Fibroblast of peridontal ligament (primary cell): Measurements from ENCODE around the gene ABHD17B.
"Not testable (repeated sequence)": the region's sequence is repeated elsewhere in the genome, so short reads cannot be mapped to it uniquely, and the experiment has no call there.

Source experiments
- DNase-seq: peaks from one replicate; pipeline ENCODE4 v3.0.0-alpha.2; 2010; ENCODE audit errors: extremely low read depth

The ABHD17B gene

DNA sequence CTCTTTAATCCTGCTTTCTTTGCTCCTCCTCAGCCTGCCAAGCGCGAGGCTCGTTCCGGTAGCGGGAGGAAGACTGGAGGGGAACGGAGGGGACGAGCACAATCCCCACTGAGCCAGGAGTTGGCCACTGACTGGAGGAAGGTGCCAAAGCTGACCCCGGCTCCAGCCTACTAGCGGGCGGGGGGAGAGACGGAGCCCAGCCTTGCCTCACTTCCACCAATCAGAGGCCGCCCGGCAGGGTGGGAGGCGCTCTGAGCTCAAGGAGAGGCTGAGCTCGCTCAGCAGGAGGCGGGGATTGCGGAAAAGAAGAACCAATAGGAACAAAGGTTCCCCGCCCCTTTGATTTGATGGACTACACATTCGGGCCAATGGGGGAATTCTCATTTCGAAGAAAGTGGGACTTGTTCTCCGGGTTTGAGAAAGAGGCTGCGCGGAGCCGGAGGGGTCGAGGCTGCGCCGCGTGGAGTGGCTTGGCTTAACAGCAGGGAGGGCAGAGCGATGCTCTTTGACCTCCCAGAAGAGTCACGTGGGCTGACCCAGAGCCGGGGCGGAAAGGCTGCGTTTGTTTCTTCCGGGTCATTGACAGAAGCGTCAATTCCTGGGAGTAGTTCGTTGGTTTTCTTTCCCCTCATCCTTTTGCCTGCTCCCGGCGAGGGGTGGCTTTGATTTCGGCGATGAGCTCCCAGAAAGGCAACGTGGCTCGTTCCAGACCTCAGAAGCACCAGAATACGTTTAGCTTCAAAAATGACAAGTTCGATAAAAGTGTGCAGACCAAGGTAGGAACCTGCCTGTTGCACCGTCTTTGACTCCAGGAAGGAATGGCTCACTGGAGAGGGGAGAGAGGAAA, at the start of gene ABHD17B, which contains the start of gene C9orf85:
ABHD17B (minus strand) TSS at position 133 of the 847 bp plus-strand sequence. CDS start 36,113 bp downstream, outside the sequence.
C9orf85 (plus strand) TSS at position 579 of the 847 bp plus-strand sequence; CDS start at position 675, 96 bp downstream.
- DNase-seq, result peak; percentile 99

- DNase-seq, result no peak
Observed at GRCh38 chr9:71955300-71955915, 44.4 kb upstream of the ABHD17B start.

DNA sequence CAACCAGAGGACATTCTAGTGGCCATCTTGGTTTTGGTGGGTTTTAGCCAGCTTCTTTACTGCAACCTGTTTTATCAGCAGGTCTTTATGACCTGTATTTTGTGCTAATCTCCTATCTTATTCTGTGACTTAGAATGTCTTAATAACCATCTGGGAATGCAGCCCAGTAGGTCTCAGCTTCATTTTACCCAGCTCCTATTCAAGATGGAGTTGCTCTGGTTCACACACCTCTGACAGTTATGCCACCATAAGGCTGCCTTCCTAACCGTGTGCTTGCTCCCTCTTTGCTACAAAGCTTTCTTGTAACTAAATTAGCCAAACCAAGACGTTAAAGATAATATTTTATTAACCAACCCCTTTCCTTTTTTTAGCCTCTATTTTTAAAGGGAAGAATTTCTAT, 43.7 kb upstream of the ABHD17B start:
- not testable (repeated sequence) for DNase-seq

- no peak for DNase-seq
Observed at GRCh38 chr9:71944754-71945375, 33.9 kb upstream of the ABHD17B start.

DNA sequence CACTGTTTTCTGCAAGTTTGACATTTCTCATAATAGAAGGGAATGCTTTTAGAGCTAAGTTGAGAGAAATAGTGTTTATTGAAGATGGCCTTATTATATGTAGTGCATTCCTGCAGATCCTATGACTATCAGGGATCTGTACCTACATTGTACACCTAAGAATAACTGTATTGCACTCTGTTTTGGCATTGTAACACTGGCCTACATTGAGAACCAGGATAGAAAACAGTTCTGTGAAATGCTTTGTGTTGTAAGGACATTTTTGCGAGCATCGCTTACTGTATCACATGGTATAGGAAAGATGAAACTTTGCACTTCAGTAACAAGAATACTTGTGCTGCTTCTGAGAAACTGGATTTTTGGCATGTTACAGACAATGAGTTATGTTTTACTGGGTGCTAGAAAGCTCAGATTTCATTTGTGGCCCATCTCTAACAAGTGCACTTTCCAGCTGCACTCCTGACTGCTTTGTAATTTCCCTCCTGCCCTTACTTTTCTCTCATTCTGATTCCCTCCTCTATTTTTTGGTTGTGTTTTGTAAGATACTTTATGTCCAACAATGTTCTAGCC, 31.1 kb upstream of the ABHD17B start:
- peak; percentile 49 for DNase-seq

DNA sequence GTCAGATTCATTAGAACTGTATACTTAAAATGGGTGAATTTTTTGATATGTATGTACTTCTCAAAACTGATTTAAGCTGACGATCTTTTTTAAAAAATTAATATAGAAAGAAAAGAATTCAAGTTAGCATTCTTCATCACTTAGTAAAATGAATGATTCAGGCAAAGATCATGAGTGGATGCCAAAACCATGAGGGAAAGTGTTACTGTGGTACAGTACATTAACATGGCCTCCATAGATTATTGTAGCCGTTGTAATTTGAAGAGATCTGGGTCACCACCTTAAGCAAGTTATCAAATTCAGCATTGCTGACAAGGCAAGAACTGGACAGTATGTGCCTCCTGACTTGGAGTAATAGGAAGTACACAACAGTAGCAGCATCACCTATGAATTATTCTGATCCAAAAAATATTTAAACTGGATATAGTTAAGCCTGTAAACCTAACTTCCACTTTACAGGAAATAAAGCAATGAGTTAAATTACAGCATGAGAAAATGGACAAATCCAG, 30.1 kb upstream of the ABHD17B start:
- peak; percentile 49 for DNase-seq

GRCh38 chr9:71937898-71938297, 26.9 kb upstream of the ABHD17B start:
- no peak for DNase-seq

DNA sequence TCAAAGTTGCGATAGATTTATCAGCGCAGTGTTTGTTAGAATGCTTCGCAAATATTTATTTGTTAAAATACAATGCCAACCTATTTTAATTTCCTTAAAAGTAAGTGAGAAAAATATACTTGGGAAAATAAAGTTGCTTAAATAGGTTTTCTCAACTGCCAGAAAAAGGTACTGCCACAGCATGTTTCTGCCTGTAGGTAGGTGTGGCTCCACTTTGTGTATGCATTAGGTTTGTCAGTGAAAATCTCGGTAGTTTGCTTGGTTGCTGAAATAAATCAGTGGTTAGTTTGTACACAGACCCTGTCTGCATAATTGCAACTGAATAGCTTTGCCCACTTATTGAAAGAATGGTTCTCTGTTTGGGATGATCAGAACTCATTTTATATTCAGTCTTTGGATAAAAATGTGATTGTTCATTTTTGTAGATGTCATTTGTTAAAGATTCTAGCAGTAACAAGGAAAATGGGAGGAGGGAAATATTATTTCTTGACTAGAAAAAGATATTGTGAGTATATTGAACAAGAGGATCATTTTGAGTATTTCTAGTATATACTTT, 26.2 kb upstream of the ABHD17B start:
- DNase-seq, result no peak

DNA sequence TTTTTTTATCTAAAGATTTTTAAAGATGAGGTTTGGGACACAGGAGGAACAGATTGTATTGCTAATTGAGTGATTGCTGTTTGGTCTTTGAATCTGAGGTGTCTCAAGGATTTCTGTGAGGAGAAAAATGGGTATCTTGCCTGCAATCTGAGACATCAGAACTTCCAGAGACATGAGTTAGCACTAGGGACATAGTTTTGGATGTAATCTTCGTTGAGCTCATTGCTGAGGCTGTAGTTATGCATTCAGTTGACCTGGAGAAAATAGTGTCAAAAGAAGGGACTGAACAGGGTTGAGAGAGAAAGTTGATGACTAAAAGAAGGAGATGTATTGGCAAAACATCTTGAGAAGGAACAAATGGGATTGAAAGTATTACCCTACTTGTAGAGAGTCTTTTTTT, 25.1 kb upstream of the ABHD17B start:
- DNase-seq, result no peak

- no peak for DNase-seq
Observed at GRCh38 chr9:71931166-71931565, 20.2 kb upstream of the ABHD17B start.

- peak; percentile 85 for DNase-seq
Observed at GRCh38 chr9:71929791-71930440, 18.9 kb upstream of the ABHD17B start.

DNA sequence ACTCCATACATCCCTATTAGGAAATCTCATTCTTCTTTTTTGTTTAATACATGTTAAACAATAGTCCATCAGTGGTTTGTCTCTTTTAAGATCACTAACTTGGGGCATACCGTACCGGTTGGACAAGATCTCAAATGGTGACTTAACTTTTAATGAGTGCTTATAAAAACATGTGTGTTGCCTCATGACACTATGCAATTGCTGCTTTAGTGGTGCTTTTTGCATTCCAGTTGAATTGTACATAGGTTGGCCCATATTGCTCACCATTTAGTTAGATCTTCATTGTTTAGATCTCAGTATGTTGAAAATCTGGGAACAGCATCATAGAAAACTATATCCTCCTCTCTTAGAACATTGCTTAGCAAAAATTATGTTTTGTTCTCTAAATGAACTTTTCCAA, 18.2 kb upstream of the ABHD17B start:
- DNase-seq, result peak; percentile 88

DNA sequence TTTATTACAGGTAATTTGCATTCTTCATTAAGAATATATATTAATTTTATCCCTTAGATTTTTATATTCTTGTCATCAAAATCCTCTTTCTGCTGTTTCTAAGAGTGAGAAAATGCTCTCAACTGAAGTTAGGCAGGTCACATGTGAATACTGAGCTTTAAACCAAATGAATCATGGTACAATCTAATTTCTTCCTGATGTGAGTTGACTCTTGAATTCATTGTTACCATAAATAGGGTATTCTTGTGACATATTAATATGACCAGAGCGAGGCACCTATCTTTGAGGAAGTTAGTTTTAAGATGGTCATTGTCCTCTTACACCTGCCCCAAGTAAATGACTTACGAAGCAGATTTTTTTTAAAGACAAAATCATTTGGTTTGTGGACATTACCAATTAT, 17.8 kb upstream of the ABHD17B start:
- peak; percentile 73 for DNase-seq

GRCh38 chr9:71928376-71928775, 17.4 kb upstream of the ABHD17B start:
- peak; percentile 37 for DNase-seq

DNA sequence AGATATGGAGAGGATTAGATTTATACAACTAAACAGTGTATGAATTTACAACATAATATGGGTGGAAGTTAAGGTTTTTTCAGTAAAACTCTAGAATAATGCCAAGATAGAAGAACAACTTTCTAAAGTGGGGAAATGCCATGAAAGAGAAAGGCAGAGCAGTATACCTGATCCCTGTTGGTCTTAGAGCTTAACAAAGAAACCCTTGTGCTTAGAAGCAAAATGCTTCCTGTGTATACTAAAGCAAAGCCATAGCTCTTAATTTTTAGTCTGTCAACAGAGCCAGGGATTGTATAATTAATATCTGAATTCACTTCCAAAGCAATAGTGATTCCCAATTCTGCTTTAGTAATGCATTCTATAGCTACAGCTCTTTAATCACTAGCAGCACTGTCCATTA, 14.8 kb upstream of the ABHD17B start:
- no peak for DNase-seq

- no peak for DNase-seq
Observed at GRCh38 chr9:71924576-71924975, 13.6 kb upstream of the ABHD17B start.

DNA sequence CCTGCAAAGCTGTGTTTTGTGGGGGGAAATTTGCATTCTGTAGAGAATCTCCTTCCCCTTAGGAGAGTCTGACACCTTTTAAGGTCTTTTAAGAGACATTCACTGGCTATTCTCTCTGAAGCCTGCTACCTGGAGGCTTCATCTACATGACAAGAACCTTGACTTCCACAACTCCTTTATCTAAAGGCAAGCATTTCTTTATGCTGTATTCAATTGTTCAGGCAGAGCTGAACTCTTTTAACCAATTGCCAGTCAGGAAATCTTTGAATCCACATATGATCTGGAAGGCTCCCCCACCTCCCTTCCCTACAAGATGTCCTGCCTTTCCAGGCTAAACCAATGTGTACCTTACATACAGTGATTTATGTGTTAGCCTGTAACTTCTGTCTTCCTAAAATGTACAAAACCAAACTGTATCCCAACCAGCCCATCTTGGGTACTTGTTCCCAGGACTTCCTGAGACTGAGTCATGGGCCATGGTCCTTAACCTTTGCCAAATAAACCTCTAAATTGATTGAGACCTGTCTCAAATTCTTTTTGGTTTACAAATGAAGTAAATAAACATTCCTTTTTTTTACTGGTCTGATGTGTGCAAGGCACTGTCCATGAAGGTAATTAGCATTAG, 10.3 kb upstream of the ABHD17B start:
- no peak for DNase-seq

- no peak for DNase-seq
Observed at GRCh38 chr9:71920456-71921189, 9.6 kb upstream of the ABHD17B start.

DNA sequence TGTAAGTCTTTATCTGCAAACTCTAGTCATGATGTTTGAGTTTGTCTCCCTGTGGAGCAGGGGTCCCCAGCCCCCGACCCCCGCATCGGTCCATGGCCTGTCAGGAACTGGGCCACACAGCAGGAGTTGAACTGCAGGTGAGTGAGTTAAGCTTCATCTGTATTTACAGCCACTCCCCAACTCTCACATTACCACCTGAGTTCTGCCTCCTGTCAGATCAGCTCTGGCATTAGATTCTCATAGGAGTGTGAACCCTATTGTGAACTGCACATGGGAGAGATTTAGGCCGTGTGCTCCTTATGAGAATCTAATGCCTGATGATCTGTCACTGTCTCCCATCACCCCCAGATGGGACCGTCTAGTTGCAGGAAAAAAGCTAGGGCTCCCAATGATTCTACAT, 7.4 kb upstream of the ABHD17B start:
- no peak for DNase-seq
